Endothelial cell (in vitro differentiated cells): ENCODE results near the gene RNU5B-1. TPM values are rescaled to one million over a fixed set of nuclear protein-coding genes. Genes with fewer than 3 reads are reported as not detected.
A peak's percentile ranks its signal among the peaks of the same experiment; 100 is the strongest.

Experiments used
- DNase-seq: peaks from one replicate; pipeline ENCODE4 v3.0.0; 2021; ENCODE audit warnings: low spot score
- H3K27ac Mint-ChIP-seq: one replicate; pipeline ENCODE4 v1.8.0; 2021; ENCODE audit warnings: mixed read lengths, inconsistent platforms; ENCODE audit not compliant: unreplicated experiment
- H3K27me3 Mint-ChIP-seq: one replicate; pipeline ENCODE4 v1.8.0; 2021; ENCODE audit warnings: mild to moderate bottlenecking, moderate library complexity, mixed read lengths, inconsistent platforms; ENCODE audit not compliant: unreplicated experiment
- H3K36me3 Mint-ChIP-seq: one replicate; pipeline ENCODE4 v1.8.0; 2021; ENCODE audit warnings: mild to moderate bottlenecking, low read depth, mixed read lengths, inconsistent platforms; ENCODE audit not compliant: unreplicated experiment
- H3K4me1 Mint-ChIP-seq: one replicate; pipeline ENCODE4 v1.8.0; 2021; ENCODE audit warnings: mild to moderate bottlenecking, mixed read lengths, inconsistent platforms; ENCODE audit not compliant: unreplicated experiment
- H3K4me3 Mint-ChIP-seq: one replicate; pipeline ENCODE4 v1.8.0; 2021; ENCODE audit warnings: mild to moderate bottlenecking, mixed read lengths, inconsistent platforms; ENCODE audit not compliant: unreplicated experiment
- H3K9me3 Mint-ChIP-seq: one replicate; pipeline ENCODE4 v1.8.0; 2021; ENCODE audit warnings: mixed read lengths, inconsistent platforms; ENCODE audit not compliant: unreplicated experiment
- CTCF ChIP-seq: fragments of 200-600 bp; sonication (generic); IDR thresholded peaks from one replicate; pipeline ENCODE4 v1.5.0; 2021; ENCODE audit warnings: antibody characterized with exemption; ENCODE audit not compliant: unreplicated experiment
- total RNA-seq: library from RNA; stranded (reverse); fragmentation: NEBNext Ultra II Directional; extraction: Animal tissue kit (Norgen Biotek cat#: 25700); gene quantifications from one replicate; pipeline ENCODE4 v1.2.1, GENCODE V29; 2021; ENCODE audit not compliant: unreplicated experiment

Gene RNU5B-1
- total RNA-seq, 1 donor from 2014 or later, result not detected

DNA sequence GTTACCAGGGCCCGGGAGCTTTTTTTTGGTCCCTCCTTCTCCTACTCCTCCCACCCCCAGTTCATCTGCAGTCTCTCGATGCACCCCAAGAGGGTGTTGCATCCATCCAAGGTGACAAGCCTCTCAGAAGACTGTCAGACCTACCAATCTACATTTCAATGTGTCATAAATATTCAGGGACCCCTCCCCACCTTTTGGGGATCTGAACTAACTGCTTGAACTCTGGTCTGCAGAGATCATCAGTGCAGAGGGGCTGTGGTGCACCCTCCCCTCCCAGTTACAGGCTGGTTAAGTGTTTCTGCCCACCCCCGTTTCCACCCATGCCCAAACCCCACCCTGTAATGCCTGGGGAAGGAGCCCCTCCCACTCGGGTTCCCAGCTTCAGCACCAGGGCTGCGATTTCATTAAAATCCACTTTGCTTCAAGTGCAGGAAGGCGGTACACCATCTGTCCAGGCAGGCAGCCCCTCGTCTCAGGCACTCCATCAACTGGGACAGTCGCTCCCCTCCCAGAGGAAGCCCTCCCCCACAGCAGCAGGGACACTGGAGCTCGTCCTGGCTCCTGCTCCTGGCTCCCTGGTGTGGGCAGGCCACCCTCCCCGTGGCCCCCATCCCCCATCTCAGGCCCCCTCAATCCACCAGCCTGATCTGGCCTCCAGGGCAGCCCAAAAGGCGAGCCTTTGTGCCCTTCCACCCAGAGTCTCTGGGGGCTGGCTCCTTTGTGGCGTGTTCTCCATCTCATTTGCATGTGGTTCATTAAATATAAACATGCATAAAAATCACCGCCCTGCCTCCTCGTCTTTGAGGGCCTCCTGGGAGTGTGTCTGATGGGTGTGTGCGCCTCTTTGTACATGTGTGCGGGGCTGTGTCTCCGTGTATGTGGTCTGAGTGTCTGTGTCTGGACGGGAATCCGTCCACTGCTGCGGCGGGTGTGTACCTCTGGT lies 32.3 kb downstream of the RNU5B-1 start:
- no peak for DNase-seq
- Mint-ChIP-seq H3K27me3 (peaks cover 22% of the 10 kb centered on the region), H3K36me3 (peaks cover 31% of the 10 kb centered on the region), H3K9me3 (no peaks in the 10 kb centered on the region), H3K4me3 (no peak overlapping the region), H3K27ac (peak overlapping the region; percentile 88), H3K4me1 (peaks cover 59% of the 10 kb centered on the region)
- no peak for TF ChIP-seq CTCF

GRCh38 chr15:65337436-65338070 lies 33.1 kb downstream of the RNU5B-1 start:
- H3K9me3 Mint-ChIP-seq, result no peaks in the 10 kb centered on the region
- no peak overlapping the region for H3K27ac Mint-ChIP-seq
- peaks cover 23% of the 10 kb centered on the region for H3K27me3 Mint-ChIP-seq
- H3K4me1 Mint-ChIP-seq, result peaks cover 61% of the 10 kb centered on the region
- H3K36me3 Mint-ChIP-seq, result peaks cover 24% of the 10 kb centered on the region
- no peak for DNase-seq
- no peak overlapping the region for H3K4me3 Mint-ChIP-seq
- TF ChIP-seq CTCF, result no peak

- Mint-ChIP-seq H3K4me3 (peak overlapping the region; percentile 47), H3K27ac (peak overlapping the region; percentile 72), H3K36me3 (peaks cover 27% of the 10 kb centered on the region), H3K27me3 (peaks cover 25% of the 10 kb centered on the region), H3K9me3 (no peaks in the 10 kb centered on the region), H3K4me1 (peaks cover 69% of the 10 kb centered on the region)
- DNase-seq, result no peak
- no peak for TF ChIP-seq CTCF
These were observed 33.9 kb downstream of the RNU5B-1 start for GRCh38 chr15:65338366-65338765.

- DNase-seq, result no peak
- Mint-ChIP-seq H3K4me1 (peaks cover 70% of the 10 kb centered on the region), H3K9me3 (no peaks in the 10 kb centered on the region), H3K27me3 (peaks cover 25% of the 10 kb centered on the region), H3K4me3 (peak overlapping the region; percentile 47), H3K36me3 (peaks cover 23% of the 10 kb centered on the region), H3K27ac (peak overlapping the region; percentile 72)
- TF ChIP-seq CTCF, result no peak
These were observed 34.3 kb downstream of the RNU5B-1 start for GRCh38 chr15:65338823-65339222.

DNA sequence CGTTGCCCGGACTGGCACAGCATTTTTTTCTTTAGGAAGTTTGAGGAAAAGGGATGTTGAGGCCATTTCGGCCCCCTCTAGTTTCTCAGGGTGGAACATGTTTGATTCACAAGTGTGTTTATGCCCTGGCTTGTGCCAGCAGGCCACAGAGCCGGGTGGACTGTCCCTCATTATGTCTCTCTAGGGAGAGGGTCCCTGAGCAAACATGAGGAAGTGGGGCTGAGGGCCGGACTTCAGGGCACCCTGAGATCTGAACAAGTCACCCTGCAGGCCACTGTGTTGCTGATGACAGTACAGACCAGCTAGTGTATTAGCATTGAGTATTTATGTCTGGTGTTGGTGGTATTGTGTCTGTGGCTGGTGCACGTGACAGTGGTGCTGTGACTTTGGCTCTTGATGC lies 34.9 kb downstream of the RNU5B-1 start:
- no peak for TF ChIP-seq CTCF
- peaks cover 64% of the 10 kb centered on the region for H3K4me1 Mint-ChIP-seq
- peak overlapping the region; percentile 74 for H3K27ac Mint-ChIP-seq
- H3K36me3 Mint-ChIP-seq, result peaks cover 23% of the 10 kb centered on the region
- no peaks in the 10 kb centered on the region for H3K9me3 Mint-ChIP-seq
- no peak for DNase-seq
- peak overlapping the region; percentile 68 for H3K4me3 Mint-ChIP-seq
- peaks cover 25% of the 10 kb centered on the region for H3K27me3 Mint-ChIP-seq
